NCI-H2081 treated with DMSO at 0.1 percent for 48 hours (cell line): Measurements from ENCODE around the gene XCL1.
"Not testable (repeated sequence)": the region's sequence is repeated elsewhere in the genome, so short reads cannot be mapped to it uniquely, and the experiment has no call there.

Experiments
- DNase-seq: peaks from one replicate; lab custom pipeline; 2025; lab: John Stamatoyannopoulos, UW

The XCL1 gene

GRCh38 chr1:168576245-168576688, at the start of gene XCL1:
Gene XCL1 (plus strand): TSS chr1:168576605. CDS start chr1:168576638, 33 bp downstream.
- DNase-seq, result not testable (repeated sequence)

- DNase-seq, result no peak
Measured at GRCh38 chr1:168529518-168529917, 46.9 kb upstream of the XCL1 start.

- DNase-seq, result no peak
Measured at GRCh38 chr1:168531615-168532345, 44.6 kb upstream of the XCL1 start.

- no peak for DNase-seq
Measured at GRCh38 chr1:168535536-168535935, 40.9 kb upstream of the XCL1 start.

- DNase-seq, result not testable (repeated sequence)
Measured at GRCh38 chr1:168540798-168541197, 35.6 kb upstream of the XCL1 start.

- not testable (repeated sequence) for DNase-seq
Measured at GRCh38 chr1:168542978-168543377, 33.4 kb upstream of the XCL1 start.

- DNase-seq, result not testable (repeated sequence)
Measured at GRCh38 chr1:168543840-168544498, 32.4 kb upstream of the XCL1 start, which contains the start of gene XCL2. Gene XCL2 (minus strand): TSS chr1:168543997. CDS start chr1:168543964, 33 bp downstream.

GRCh38 chr1:168545678-168546552, 30.5 kb upstream of the XCL1 start:
- not testable (repeated sequence) for DNase-seq

GRCh38 chr1:168546553-168546895, 29.9 kb upstream of the XCL1 start:
- not testable (repeated sequence) for DNase-seq

GRCh38 chr1:168550971-168551370, 25.4 kb upstream of the XCL1 start:
- no peak for DNase-seq

GRCh38 chr1:168551688-168552087, 24.7 kb upstream of the XCL1 start:
- DNase-seq, result no peak

- DNase-seq, result no peak
Measured at GRCh38 chr1:168552961-168553360, 23.4 kb upstream of the XCL1 start.

- no peak for DNase-seq
Measured at GRCh38 chr1:168553680-168554553, 22.5 kb upstream of the XCL1 start.

- no peak for DNase-seq
Measured at GRCh38 chr1:168554603-168555483, 21.6 kb upstream of the XCL1 start.

GRCh38 chr1:168555508-168556046, 20.8 kb upstream of the XCL1 start:
- DNase-seq, result no peak

- DNase-seq, result no peak
Measured at GRCh38 chr1:168556647-168557046, 19.8 kb upstream of the XCL1 start.

- DNase-seq, result no peak
Measured at GRCh38 chr1:168560370-168560769, 16.0 kb upstream of the XCL1 start.

GRCh38 chr1:168561989-168562388, 14.4 kb upstream of the XCL1 start:
- DNase-seq, result no peak

- DNase-seq, result no peak
Measured at GRCh38 chr1:168565825-168566224, 10.6 kb upstream of the XCL1 start.

GRCh38 chr1:168567007-168567406, 9.4 kb upstream of the XCL1 start:
- DNase-seq, result no peak
